ENCODE data around the gene RPUSD2. TPM values are rescaled to one million over a fixed set of nuclear protein-coding genes. Genes with fewer than 3 reads are reported as not detected.

The RPUSD2 gene, protein sequence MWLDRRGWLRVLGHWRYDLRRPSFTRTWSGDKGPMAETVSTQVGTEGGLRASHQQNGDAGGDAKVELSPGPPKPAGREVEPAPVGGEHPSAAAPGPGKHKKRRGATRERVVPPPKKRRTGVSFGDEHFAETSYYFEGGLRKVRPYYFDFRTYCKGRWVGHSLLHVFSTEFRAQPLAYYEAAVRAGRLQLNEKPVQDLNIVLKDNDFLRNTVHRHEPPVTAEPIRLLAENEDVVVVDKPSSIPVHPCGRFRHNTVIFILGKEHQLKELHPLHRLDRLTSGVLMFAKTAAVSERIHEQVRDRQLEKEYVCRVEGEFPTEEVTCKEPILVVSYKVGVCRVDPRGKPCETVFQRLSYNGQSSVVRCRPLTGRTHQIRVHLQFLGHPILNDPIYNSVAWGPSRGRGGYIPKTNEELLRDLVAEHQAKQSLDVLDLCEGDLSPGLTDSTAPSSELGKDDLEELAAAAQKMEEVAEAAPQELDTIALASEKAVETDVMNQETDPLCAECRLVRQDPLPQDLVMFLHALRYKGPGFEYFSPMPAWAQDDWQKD
- 10 to 100 TPM in 1 of 4 donors, 1 to 10 TPM in 3; 4.3 to 11.4 (median 8.3) TPM for total RNA-seq

- peak; percentile 87 to 95 for DNase-seq (ENCODE audit: low spot score in 2 of 2)
- TF ChIP-seq EP300 (IDR thresholded peaks at IDR 0.05): peak; percentile 58 to 93
- TF ChIP-seq POLR2A (IDR thresholded peaks at IDR 0.05): peak; percentile 55 to 61
- TF ChIP-seq, protein P1, sequence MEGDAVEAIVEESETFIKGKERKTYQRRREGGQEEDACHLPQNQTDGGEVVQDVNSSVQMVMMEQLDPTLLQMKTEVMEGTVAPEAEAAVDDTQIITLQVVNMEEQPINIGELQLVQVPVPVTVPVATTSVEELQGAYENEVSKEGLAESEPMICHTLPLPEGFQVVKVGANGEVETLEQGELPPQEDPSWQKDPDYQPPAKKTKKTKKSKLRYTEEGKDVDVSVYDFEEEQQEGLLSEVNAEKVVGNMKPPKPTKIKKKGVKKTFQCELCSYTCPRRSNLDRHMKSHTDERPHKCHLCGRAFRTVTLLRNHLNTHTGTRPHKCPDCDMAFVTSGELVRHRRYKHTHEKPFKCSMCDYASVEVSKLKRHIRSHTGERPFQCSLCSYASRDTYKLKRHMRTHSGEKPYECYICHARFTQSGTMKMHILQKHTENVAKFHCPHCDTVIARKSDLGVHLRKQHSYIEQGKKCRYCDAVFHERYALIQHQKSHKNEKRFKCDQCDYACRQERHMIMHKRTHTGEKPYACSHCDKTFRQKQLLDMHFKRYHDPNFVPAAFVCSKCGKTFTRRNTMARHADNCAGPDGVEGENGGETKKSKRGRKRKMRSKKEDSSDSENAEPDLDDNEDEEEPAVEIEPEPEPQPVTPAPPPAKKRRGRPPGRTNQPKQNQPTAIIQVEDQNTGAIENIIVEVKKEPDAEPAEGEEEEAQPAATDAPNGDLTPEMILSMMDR (IDR thresholded peaks at IDR 0.05): no peak
- Histone ChIP-seq H3K36me3 (peaks cover 0 to 29% (median 9%) of the 10 kb centered on the region in 3 donors), H3K4me1 (peaks cover 0 to 31% (median 8%) of the 10 kb centered on the region in 4 donors), H3K9me3 (no peaks in the 10 kb centered on the region), H3K27ac (peak within 1 kb of the TSS; percentile 77 to 89 (median 86)), H3K4me3 (peak within 1 kb of the TSS; percentile 70 to 97 (median 83)), H3K27me3 (no peaks in the 10 kb centered on the region)
- WGBS, 2 donors: 0 to 1% methylated on average over 38 to 62 of the region's 62 CpGs
Observed at GRCh38 chr15:40569129-40569953, at the start of gene RPUSD2. TSS of gene RPUSD2 (plus strand) at chr15:40569299. CDS start at chr15:40569338, 39 bp downstream.

GRCh38 chr15:40523611-40524010 is 45.5 kb upstream of the RPUSD2 start:
- H3K4me1 ChIP-seq: no peaks in the 10 kb centered on the region
- H3K4me3 ChIP-seq: no peak overlapping the region
- H3K27ac ChIP-seq: no peak overlapping the region
- no peaks in the 10 kb centered on the region for H3K27me3 ChIP-seq
- TF ChIP-seq, protein P1 (IDR thresholded peaks at IDR 0.05): no peak
- no peak for TF ChIP-seq EP300 (IDR thresholded peaks at IDR 0.05)
- TF ChIP-seq POLR2A (IDR thresholded peaks at IDR 0.05): no peak
- no peak for DNase-seq (ENCODE audit: low spot score in 2 of 2)
- no peaks in the 10 kb centered on the region for H3K9me3 ChIP-seq
- H3K36me3 ChIP-seq: peaks cover 0 to 7% (median 0%) of the 10 kb centered on the region in 3 donors

- H3K4me3 ChIP-seq: no peak overlapping the region
- 82 to 88% methylated on average over 3 of the region's 3 CpGs for WGBS, 2 donors
- peaks cover 0 to 7% (median 0%) of the 10 kb centered on the region in 3 donors for H3K36me3 ChIP-seq
- TF ChIP-seq, protein P1 (IDR thresholded peaks at IDR 0.05): no peak
- TF ChIP-seq POLR2A (IDR thresholded peaks at IDR 0.05) (no peak), EP300 (IDR thresholded peaks at IDR 0.05) (no peak)
- H3K27ac ChIP-seq: no peak overlapping the region
- no peaks in the 10 kb centered on the region for H3K9me3 ChIP-seq
- H3K27me3 ChIP-seq: no peaks in the 10 kb centered on the region
- no peaks in the 10 kb centered on the region for H3K4me1 ChIP-seq
- no peak for DNase-seq (ENCODE audit: low spot score in 2 of 2)
Observed at GRCh38 chr15:40525855-40526254, 43.2 kb upstream of the RPUSD2 start.

DNA sequence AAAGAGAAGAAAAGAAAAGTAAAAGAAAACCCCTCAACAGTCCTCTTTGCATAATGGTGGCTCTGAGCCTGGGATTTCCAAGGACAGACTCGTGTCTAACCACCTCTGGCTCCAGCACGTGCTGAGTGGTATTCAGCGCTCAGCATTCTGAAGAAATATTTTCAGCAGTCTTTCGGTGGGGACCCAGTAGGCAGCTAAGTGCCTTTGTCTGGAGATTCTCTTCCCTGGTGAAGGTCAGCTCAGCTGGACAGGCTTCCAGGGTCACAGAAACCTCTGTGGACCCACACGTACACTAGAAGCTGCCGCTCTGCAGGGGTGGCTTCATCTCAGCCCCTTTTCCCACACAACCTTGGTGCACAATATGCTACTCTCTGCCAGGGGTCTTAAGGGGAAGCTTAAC is 40.3 kb upstream of the RPUSD2 start:
- no peak overlapping the region for H3K27ac ChIP-seq
- H3K27me3 ChIP-seq: no peaks in the 10 kb centered on the region
- no peaks in the 10 kb centered on the region for H3K4me1 ChIP-seq
- H3K4me3 ChIP-seq: no peak overlapping the region
- TF ChIP-seq, protein P1 (IDR thresholded peaks at IDR 0.05): no peak
- TF ChIP-seq EP300 (IDR thresholded peaks at IDR 0.05) (no peak), POLR2A (IDR thresholded peaks at IDR 0.05) (no peak)
- no peaks in the 10 kb centered on the region for H3K9me3 ChIP-seq
- no peak for DNase-seq (ENCODE audit: low spot score in 2 of 2)
- WGBS, 2 donors: 82 to 84% methylated on average over 6 of the region's 6 CpGs
- peaks cover 0 to 7% (median 0%) of the 10 kb centered on the region in 3 donors for H3K36me3 ChIP-seq
